AG04449 (cell line): ENCODE results near the gene MBNL1.

ENCODE experiments used
- CTCF ChIA-PET: fragments of 350-600 bp; formaldehyde crosslinking; extraction: SDS; loops from one replicate; lab custom pipeline; 2021; ENCODE audit warnings: antibody characterized with exemption; lab: Yijun Ruan, JAX
- POLR2A ChIA-PET: fragments of 400-600, 350-600 bp; formaldehyde crosslinking; extraction: SDS; loops from one replicate; lab custom pipeline; 2020; ENCODE audit warnings: antibody characterized with exemption, inconsistent platforms; lab: Yijun Ruan, JAX
- DNase-seq: peaks from one replicate; pipeline ENCODE4 v3.0.0-alpha.2; 2010; ENCODE audit warnings: low read depth, low spot score
- H3K4me3 ChIP-seq: 2 replicates; pipeline ENCODE4 v1.5.1; 2011; ENCODE audit warnings: low read depth, mild to moderate bottlenecking, control low read depth, low read length
- CTCF ChIP-seq: IDR thresholded peaks from one replicate; pipeline ENCODE4 v1.5.1; 2011; ENCODE audit warnings: mild to moderate bottlenecking, moderate library complexity, low read length, control low read depth, inconsistent platforms; ENCODE audit not compliant: insufficient read depth; ENCODE audit errors: missing control alignments

The MBNL1 gene

GRCh38 chr3:152268555-152269055 is at the start of gene MBNL1:
MBNL1 (plus strand) TSS chr3:152268929; CDS start chr3:152300194, 31,265 bp downstream.
- peak within 1 kb of the TSS; percentile 76 for H3K4me3 ChIP-seq
- no peak for DNase-seq
- ChIA-PET CTCF (interaction anchor here (1.4 to 1.5 kb wide), 2 partner anchors 172 to 193 kb away, joined by 3 to 4 read pairs; no protein-coding TSS in a partner anchor), POLR2A (interaction anchor here (0.7 to 2.4 kb wide), 14 partner anchors 35 to 344 kb away, joined by 3 to 22 read pairs (median 5); no protein-coding TSS in a partner anchor)
- no peak for TF ChIP-seq CTCF

DNA sequence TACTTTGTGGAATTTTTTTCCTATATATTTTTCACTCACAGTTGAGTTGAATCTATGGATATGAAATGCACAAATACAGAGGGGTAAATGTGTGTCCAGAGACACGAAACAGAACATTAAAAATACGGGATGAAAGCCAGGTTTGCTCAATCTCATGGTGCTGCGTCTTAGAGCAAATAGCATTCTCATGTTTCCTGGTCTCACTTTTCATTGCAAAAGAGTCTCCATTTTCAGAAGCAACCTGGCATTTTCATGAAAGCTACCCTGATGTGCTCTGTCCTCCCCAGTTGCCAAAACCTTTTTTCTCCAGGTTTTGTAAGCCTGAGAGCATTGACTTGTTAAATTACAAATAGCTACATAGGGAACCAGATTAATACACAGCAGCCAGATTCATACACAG is 49.5 kb upstream of the MBNL1 start:
- no peak for DNase-seq
- CTCF ChIA-PET = interaction anchor here (1.1 to 1.5 kb wide), 3 partner anchors 10 to 143 kb away, joined by 3 to 4 read pairs (median 3); no protein-coding TSS in a partner anchor
- POLR2A ChIA-PET = no interaction called here
- H3K4me3 ChIP-seq = no peak overlapping the region
- TF ChIP-seq CTCF = no peak

DNA sequence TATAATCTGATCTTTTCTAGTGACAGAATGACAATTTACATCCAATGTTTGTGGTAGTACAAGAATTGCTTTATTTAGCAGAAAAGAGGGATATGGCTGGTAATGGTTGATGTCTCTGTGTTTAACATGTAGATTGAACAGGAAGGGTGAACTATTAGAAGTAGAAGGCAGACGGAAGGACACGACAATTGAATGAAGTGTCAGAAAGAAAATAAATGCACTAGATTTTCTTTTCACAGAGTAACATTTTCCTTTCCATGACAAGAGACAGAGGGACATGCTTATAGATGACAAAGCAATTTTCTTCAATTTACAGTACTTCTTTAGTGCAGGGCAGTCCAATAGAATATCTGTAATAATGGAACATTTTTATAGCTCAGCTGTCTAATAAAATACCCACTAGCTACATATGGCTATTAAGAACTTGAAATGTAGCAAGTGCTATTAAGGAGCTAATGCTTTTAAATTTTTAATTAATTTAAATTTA is 48.9 kb upstream of the MBNL1 start:
- H3K4me3 ChIP-seq = no peak overlapping the region
- ChIA-PET CTCF (interaction anchor here (1.1 to 1.5 kb wide), 2 partner anchors 11 to 143 kb away, joined by 3 to 4 read pairs; no protein-coding TSS in a partner anchor), POLR2A (no interaction called here)
- no peak for DNase-seq
- no peak for TF ChIP-seq CTCF

DNA sequence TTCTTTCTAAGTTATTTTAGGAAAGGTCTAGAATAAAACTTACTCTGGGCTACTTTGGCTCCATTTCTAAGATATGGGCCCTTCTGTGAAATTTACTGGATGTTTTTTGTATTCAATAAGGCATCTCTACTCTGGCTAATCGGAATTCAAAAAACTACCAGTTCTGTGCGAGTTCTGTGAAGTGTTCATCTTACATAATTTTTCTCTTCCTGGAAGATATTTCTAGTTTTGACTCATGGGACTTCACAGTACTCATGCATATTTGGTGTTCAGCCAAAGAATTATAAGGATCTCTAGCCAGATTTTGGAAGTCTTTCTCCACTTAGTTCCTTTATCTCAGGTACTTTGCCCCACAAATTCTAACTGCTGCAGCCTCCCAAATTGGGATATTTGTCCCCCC is 46.4 kb upstream of the MBNL1 start:
- CTCF ChIA-PET = interaction anchor here (1.0 to 1.4 kb wide), 3 partner anchors 8 to 39 kb away, joined by 3 to 7 read pairs (median 3); no protein-coding TSS in a partner anchor

DNA sequence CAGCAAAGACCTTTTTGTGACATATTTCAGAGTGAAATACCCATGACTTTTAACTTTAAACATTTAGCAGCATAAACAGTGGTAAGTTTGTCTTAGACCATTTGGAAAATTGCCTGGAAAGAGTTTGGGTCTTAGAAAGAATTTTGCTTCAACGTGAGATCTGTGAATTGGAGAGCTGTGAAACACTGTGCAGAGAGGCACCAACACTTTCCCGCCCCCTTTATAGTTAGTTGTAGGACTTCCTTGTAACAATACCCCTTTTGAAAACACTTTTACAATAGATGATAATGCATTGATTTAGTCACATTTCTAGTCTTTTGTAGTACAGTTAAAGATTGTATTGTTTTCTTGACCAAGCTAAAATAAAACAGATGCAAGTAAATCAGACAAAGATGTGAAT is 43.5 kb upstream of the MBNL1 start:
- ChIA-PET CTCF (interaction anchor here (1.1 kb wide), 1 partner anchor 13 kb away, joined by 3 read pairs; no protein-coding TSS in a partner anchor), POLR2A (no interaction called here)

More for the DNA sequence above, 46.4 kb upstream of the MBNL1 start:
- TF ChIP-seq CTCF = no peak
- no peak overlapping the region for H3K4me3 ChIP-seq
- POLR2A ChIA-PET = interaction anchor here (1.3 kb wide), 1 partner anchor 46 kb away, joined by 5 read pairs; the partner anchor contains the start of gene MBNL1
- DNase-seq = peak; percentile 52

More for the DNA sequence above, 43.5 kb upstream of the MBNL1 start:
- no peak for TF ChIP-seq CTCF
- no peak overlapping the region for H3K4me3 ChIP-seq
- no peak for DNase-seq
